Subcutaneous adipose tissue (tissue), 4 donors: ENCODE measurements around the gene POMGNT1. TPM values are rescaled to one million over a fixed set of nuclear protein-coding genes. Genes with fewer than 3 reads are reported as not detected.

Source experiments
- small RNA-seq: library from RNA; depleted of rRNA; stranded (forward); fragments of <200 nt; gene quantifications from one replicate; pipeline ENCODE3, GENCODE V24; 2016
- total RNA-seq, 4 donors: library from RNA; depleted of rRNA; stranded (reverse); fragments of >200 nt; gene quantifications; one replicate each; pipeline ENCODE4 v1.1.0, GENCODE V29; 2016
- TF ChIP-seq, protein P1 (sequence below): fragments of 450-650 bp; IDR thresholded peaks from one replicate; pipeline ENCODE4 v1.5.1; 2016; ENCODE audit warnings: low read depth, mild to moderate bottlenecking, control low read depth, antibody characterized with exemption, moderate library complexity

Gene POMGNT1
- total RNA-seq, 4 donors from 2014 or later, result 20.4 to 37.2 (median 35.9) TPM

- TF ChIP-seq, protein P1, sequence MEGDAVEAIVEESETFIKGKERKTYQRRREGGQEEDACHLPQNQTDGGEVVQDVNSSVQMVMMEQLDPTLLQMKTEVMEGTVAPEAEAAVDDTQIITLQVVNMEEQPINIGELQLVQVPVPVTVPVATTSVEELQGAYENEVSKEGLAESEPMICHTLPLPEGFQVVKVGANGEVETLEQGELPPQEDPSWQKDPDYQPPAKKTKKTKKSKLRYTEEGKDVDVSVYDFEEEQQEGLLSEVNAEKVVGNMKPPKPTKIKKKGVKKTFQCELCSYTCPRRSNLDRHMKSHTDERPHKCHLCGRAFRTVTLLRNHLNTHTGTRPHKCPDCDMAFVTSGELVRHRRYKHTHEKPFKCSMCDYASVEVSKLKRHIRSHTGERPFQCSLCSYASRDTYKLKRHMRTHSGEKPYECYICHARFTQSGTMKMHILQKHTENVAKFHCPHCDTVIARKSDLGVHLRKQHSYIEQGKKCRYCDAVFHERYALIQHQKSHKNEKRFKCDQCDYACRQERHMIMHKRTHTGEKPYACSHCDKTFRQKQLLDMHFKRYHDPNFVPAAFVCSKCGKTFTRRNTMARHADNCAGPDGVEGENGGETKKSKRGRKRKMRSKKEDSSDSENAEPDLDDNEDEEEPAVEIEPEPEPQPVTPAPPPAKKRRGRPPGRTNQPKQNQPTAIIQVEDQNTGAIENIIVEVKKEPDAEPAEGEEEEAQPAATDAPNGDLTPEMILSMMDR, result no peak
Measured at GRCh38 chr1:46153228-46153627, 45.0 kb downstream of the POMGNT1 start.

DNA sequence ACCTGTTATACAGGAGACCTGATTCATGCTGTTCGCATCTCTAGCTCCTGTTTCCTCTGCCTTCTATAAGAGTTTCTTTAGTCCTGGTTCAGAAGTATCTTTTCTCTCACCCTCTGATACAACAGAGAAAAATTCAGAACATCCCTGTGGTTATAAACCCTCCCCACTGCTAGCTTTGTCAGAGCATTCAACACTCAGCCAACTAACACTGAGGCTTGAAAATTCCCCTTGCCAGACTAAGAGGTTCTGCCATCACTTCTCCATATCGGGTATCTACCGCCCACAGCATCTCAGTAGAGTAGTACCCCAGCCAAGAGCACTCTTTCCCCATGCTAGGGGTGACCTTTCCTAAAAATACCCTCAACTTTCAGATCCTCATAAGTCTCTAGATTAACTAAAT, 46.2 kb downstream of the POMGNT1 start:
- TF ChIP-seq, protein P1, result no peak

DNA sequence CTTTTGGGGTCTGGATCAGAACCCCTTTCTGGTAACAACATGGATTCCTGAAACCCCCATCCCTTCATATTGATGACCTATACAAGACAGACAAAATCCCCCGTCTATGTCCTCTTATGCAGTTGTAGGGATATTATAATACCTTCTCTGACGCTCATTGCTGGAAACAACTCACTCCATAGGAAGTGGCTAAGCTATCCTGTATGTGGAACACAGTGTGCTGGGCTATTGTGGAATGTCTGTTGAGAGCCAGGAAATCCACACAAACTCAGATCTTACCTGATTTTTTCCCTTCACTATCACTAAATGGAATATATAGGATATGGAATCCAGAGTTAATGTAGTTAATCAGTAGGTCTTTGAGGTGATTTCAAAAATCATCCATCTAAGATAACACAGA, 48.1 kb downstream of the POMGNT1 start:
- TF ChIP-seq, protein P1, result no peak

DNA sequence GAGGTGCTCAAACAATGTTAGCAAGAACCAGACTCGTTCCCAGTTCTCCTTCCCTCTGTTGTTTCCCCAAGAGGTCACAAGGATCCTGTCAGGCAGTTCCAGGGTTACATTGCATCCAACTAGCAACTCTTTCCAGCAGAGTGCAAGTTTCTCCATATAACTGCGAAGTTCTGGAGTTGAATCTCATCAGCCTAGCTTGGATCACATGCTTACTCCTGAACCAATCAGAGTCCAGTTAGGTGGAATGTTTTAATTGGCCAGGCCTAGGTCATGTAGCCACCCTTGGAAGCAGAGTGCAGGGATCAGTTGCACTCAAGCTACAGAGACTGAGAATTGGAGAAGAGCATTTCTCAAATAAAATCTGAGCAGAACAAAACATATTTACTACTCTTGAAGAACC, 49.9 kb downstream of the POMGNT1 start:
- TF ChIP-seq, protein P1, result no peak

Small RNA genes within 50 kb of the gene (small RNA-seq; reads per million reads assigned to genes)
- not detected for gene AL672043.1

Other genes with a start within 250 kb of the POMGNT1 start
- 10 to 100 TPM; 16.7 to 91.0 (median 49.0) TPM for gene PIK3R3, start 65.8 kb downstream of the POMGNT1 start, total RNA-seq
- gene TSPAN1, start 23.3 kb downstream of the POMGNT1 start, total RNA-seq, result 1 to 10 TPM in 2 of 4 donors, not detected in 2; 1.6 to 3.1 TPM
- gene P3R3URF, start 21.9 kb downstream of the POMGNT1 start, total RNA-seq, result not detected
- gene LURAP1, start 4.9 kb upstream of the POMGNT1 start, total RNA-seq, result 1 to 10 TPM in 3 of 4 donors, under 1 TPM in 1; 0.98 to 6.4 (median 3.7) TPM
- gene RAD54L, start 49.3 kb upstream of the POMGNT1 start, total RNA-seq, result 1 to 10 TPM in 3 of 4 donors, not detected in 1; 1.2 to 1.8 (median 1.3) TPM
- gene LRRC41, start 105.2 kb upstream of the POMGNT1 start, total RNA-seq, result 10 to 100 TPM; 44.7 to 58.0 (median 52.0) TPM
- 100 to 1,000 TPM; 301 to 496 (median 395) TPM for gene UQCRH, start 105.3 kb upstream of the POMGNT1 start, total RNA-seq
- gene NSUN4, start 142.4 kb upstream of the POMGNT1 start, total RNA-seq, result 10 to 100 TPM; 18.7 to 27.3 (median 21.6) TPM
- gene FAAH, start 195.9 kb upstream of the POMGNT1 start, total RNA-seq, result 10 to 100 TPM; 11.9 to 69.3 (median 17.6) TPM